GM23338 (cell line): Measurements from ENCODE around the gene BRAF. TPM values are rescaled to one million over a fixed set of nuclear protein-coding genes. Genes with fewer than 3 reads are reported as not detected.
"Not testable (repeated sequence)": the region's sequence is repeated elsewhere in the genome, so short reads cannot be mapped to it uniquely, and the experiment has no call there.

Experiments used
- ATAC-seq: fragments of 200-7000 bp; cut with Tn5 transposase; 3 replicates; pipeline ENCODE4 v1.9.1; 2020
- DNase-seq: peaks from one replicate; pipeline ENCODE4 v3.0.0-alpha.2; 2015; ENCODE audit warnings: low spot score
- H2AFZ ChIP-seq: fragments of 200-600 bp; sonication (generic); 2 replicates; pipeline ENCODE4 v1.8.0; 2016; ENCODE audit warnings: antibody characterized with exemption, mild to moderate bottlenecking, moderate library complexity
- H3F3A ChIP-seq: fragments of 200-600 bp; sonication (generic); replicated peaks from 2 replicates; pipeline ENCODE4 v1.8.0; 2017; ENCODE audit warnings: antibody characterized with exemption, mixed run types, low read depth
- H3K27ac ChIP-seq: fragments of 200-600 bp; sonication (generic); 2 replicates; pipeline ENCODE4 v1.6.1; 2016; ENCODE audit warnings: low read depth
- H3K27me3 ChIP-seq: fragments of 200-600 bp; sonication (generic); 2 replicates; pipeline ENCODE4 v1.8.0; 2016; ENCODE audit warnings: mild to moderate bottlenecking, mixed run types, moderate library complexity; ENCODE audit not compliant: insufficient read depth
- H3K36me3 ChIP-seq: fragments of 200-600 bp; sonication (generic); 2 replicates; pipeline ENCODE4 v1.8.0; 2016; ENCODE audit warnings: mild to moderate bottlenecking; ENCODE audit not compliant: insufficient read depth
- H3K4me1 ChIP-seq: fragments of 200-600 bp; sonication (generic); 2 replicates; pipeline ENCODE4 v1.8.0; 2016; ENCODE audit warnings: mild to moderate bottlenecking, moderate library complexity; ENCODE audit not compliant: insufficient read depth
- H3K4me2 ChIP-seq: fragments of 200-600 bp; sonication (generic); 2 replicates; pipeline ENCODE4 v1.7.1; 2017; ENCODE audit warnings: mixed run types
- H3K4me3 ChIP-seq: fragments of 200-600 bp; sonication (generic); 2 replicates; pipeline ENCODE4 v1.6.1; 2016; ENCODE audit warnings: mixed run types
- H3K79me2 ChIP-seq: fragments of 200-600 bp; sonication (generic); replicated peaks from 2 replicates; pipeline ENCODE4 v1.8.0; 2017; ENCODE audit warnings: mild to moderate bottlenecking; ENCODE audit not compliant: insufficient read depth
- H3K9me2 ChIP-seq: fragments of 200-600 bp; sonication (generic); 2 replicates; pipeline ENCODE4 v1.8.0; 2017; ENCODE audit not compliant: insufficient read depth
- H4K20me1 ChIP-seq: fragments of 200-600 bp; sonication (generic); replicated peaks from 2 replicates; pipeline ENCODE4 v1.8.0; 2017; ENCODE audit warnings: mild to moderate bottlenecking; ENCODE audit not compliant: insufficient read depth
- H3K27ac Mint-ChIP-seq: 2 replicates; pipeline ENCODE4 v1.8.0; 2020; ENCODE audit warnings: inconsistent platforms, mild to moderate bottlenecking, moderate library complexity, mixed read lengths
- H3K27me3 Mint-ChIP-seq: 3 replicates; pipeline ENCODE4 v1.8.0; 2022; ENCODE audit warnings: low read depth, mild to moderate bottlenecking, moderate library complexity, mixed read lengths, inconsistent platforms; ENCODE audit not compliant: insufficient read depth, poor library complexity
- H3K36me3 Mint-ChIP-seq: 3 replicates; pipeline ENCODE4 v1.8.0; 2021; ENCODE audit warnings: low read depth, mild to moderate bottlenecking, inconsistent platforms, moderate library complexity, mixed read lengths
- H3K4me1 Mint-ChIP-seq: 3 replicates; pipeline ENCODE4 v1.8.0; 2020; ENCODE audit warnings: mild to moderate bottlenecking, inconsistent platforms, mixed read lengths
- H3K4me3 Mint-ChIP-seq: 3 replicates; pipeline ENCODE4 v1.8.0; 2021; ENCODE audit warnings: moderate library complexity, mild to moderate bottlenecking, inconsistent platforms, mixed read lengths
- H3K9me3 Mint-ChIP-seq: 3 replicates; pipeline ENCODE4 v1.8.0; 2020; ENCODE audit warnings: moderate library complexity, mild to moderate bottlenecking, inconsistent platforms, mixed read lengths
- CREB1 ChIP-seq: fragments of 250-450 bp; sonication (Bioruptor Pico); IDR thresholded peaks from 2 replicates; pipeline ENCODE4 v1.5.0; 2020; ENCODE audit warnings: low read depth, mild to moderate bottlenecking, moderate library complexity
- CTCF ChIP-seq, 2 experiments: fragments of 200-600 bp in 1 of 2; sonication (generic) in 1 of 2; conservative IDR thresholded peaks; 2 replicates each; pipeline versions ENCODE4 v1.5.1 to v1.6.1; 2016 to 2017; ENCODE audit warnings: antibody characterized with exemption in 2 of 2, low read depth in 2 of 2, mild to moderate bottlenecking in 2 of 2, moderate library complexity in 1 of 2
- ETS1 ChIP-seq: IDR thresholded peaks from 2 replicates; pipeline ENCODE4 v1.6.1; 2016; ENCODE audit warnings: antibody characterized with exemption
- EZH2 ChIP-seq: fragments of 200-600 bp; sonication (generic); IDR thresholded peaks from one replicate; pipeline ENCODE4 v1.8.0; 2017; ENCODE audit warnings: antibody characterized with exemption, mild to moderate bottlenecking, low read depth; ENCODE audit not compliant: unreplicated experiment
- EZH2phosphoT487 ChIP-seq: fragments of 200-600 bp; sonication (generic); IDR thresholded peaks from one replicate; pipeline ENCODE4 v1.8.1; 2018; ENCODE audit warnings: antibody characterized with exemption; ENCODE audit not compliant: unreplicated experiment
- POLR2AphosphoS5 ChIP-seq: IDR thresholded peaks from 2 replicates; pipeline ENCODE4 v1.6.1; 2016; ENCODE audit warnings: antibody characterized with exemption, low read depth
- REST ChIP-seq: IDR thresholded peaks from one replicate; pipeline ENCODE4 v1.6.1; 2018; ENCODE audit warnings: antibody characterized with exemption; ENCODE audit not compliant: unreplicated experiment
- STAT1 ChIP-seq: IDR thresholded peaks from one replicate; pipeline ENCODE4 v1.6.1; 2016; ENCODE audit warnings: antibody characterized with exemption; ENCODE audit not compliant: unreplicated experiment
- ZNF114 ChIP-seq: fragments of 250-450 bp; sonication (Bioruptor Pico); IDR thresholded peaks from 2 replicates; pipeline ENCODE4 v1.5.0; 2020; ENCODE audit warnings: mild to moderate bottlenecking, moderate library complexity
- polyA plus RNA-seq: library from polyadenylated mRNA; unstranded; fragments of >200 nt; fragmentation: Nextera tagmentation; extraction: Ambion mirVana; gene quantifications from 2 replicates; pipeline ENCODE4 v1.2.1, GENCODE V29; 2016
- total RNA-seq: library from RNA; depleted of rRNA; stranded (reverse); fragments of >200 nt; shearing (Covaris generic); gene quantifications from 2 replicates; pipeline ENCODE4 v1.2.3, GENCODE V29; 2014

The BRAF gene
- total and polyA plus RNA-seq, 2 experiments from 2014 or later = 14.6 to 36.8 TPM

- no peaks in the 10 kb centered on the region for H3K4me1 Mint-ChIP-seq
- H3K4me3 Mint-ChIP-seq = no peak overlapping the region
- no peaks in the 10 kb centered on the region for H3K9me3 Mint-ChIP-seq
- no peaks in the 10 kb centered on the region for H3K36me3 ChIP-seq
- H3K4me2 ChIP-seq = no peak overlapping the region
- no peak overlapping the region for H2AFZ ChIP-seq
- no peak overlapping the region for H3K27ac Mint-ChIP-seq
- H3K9me2 ChIP-seq = no peaks in the 10 kb centered on the region
- peaks cover 4% of the 10 kb centered on the region for H3K27me3 Mint-ChIP-seq
- DNase-seq (no peak), ATAC-seq (no peak)
- no peaks in the 10 kb centered on the region for H3K4me1 ChIP-seq
- H3K4me3 ChIP-seq = no peak overlapping the region
- TF ChIP-seq CREB1 (CRISPR knock-in tag) (no peak), STAT1 (no peak), POLR2AphosphoS5 (no peak), EZH2 (no peak), REST (no peak), ETS1 (no peak), EZH2phosphoT487 (no peak), ZNF114 (CRISPR knock-in tag) (no peak), CTCF (conservative IDR thresholded peaks at IDR 0.05; ENCODE audit: low read depth in 2 of 2) (no peak)
- no peaks in the 10 kb centered on the region for H3K36me3 Mint-ChIP-seq
- H3K27ac ChIP-seq = no peak overlapping the region
- H4K20me1 ChIP-seq = no peaks in the 10 kb centered on the region
- no peaks in the 10 kb centered on the region for H3K79me2 ChIP-seq
- H3F3A ChIP-seq = no peaks in the 10 kb centered on the region
- no peaks in the 10 kb centered on the region for H3K27me3 ChIP-seq
Observed at GRCh38 chr7:140945940-140946339, 21.2 kb upstream of the BRAF start.

- H3K4me3 Mint-ChIP-seq, H3K9me2 ChIP-seq, H3K79me2 ChIP-seq, H2AFZ ChIP-seq, H3K4me3 ChIP-seq, DNase-seq, H3K27me3 ChIP-seq, H3K4me1 ChIP-seq, H3K27ac Mint-ChIP-seq, ATAC-seq, H3K9me3 Mint-ChIP-seq, H4K20me1 ChIP-seq, H3K4me1 Mint-ChIP-seq, H3K27me3 Mint-ChIP-seq, H3F3A ChIP-seq, H3K4me2 ChIP-seq, H3K36me3 Mint-ChIP-seq, H3K27ac ChIP-seq, H3K36me3 ChIP-seq: not testable (repeated sequence)
Observed at GRCh38 chr7:140942242-140942641, 17.5 kb upstream of the BRAF start.
